ENCODE results near the gene TTC32.
"Not testable (repeated sequence)": the region's sequence is repeated elsewhere in the genome, so short reads cannot be mapped to it uniquely, and the experiment has no call there.

TTC32 gene

GRCh38 chr2:19901442-19902215 is at the start of gene TTC32:
Gene TTC32 (minus strand): TSS chr2:19901983. CDS start chr2:19901854, 129 bp downstream.
- DNase-seq = peak; percentile 96

- DNase-seq = peak; percentile 59
Measured at GRCh38 chr2:19949071-19949470, 47.3 kb upstream of the TTC32 start.

GRCh38 chr2:19947184-19947940 is 45.6 kb upstream of the TTC32 start:
- DNase-seq = peak; percentile 3

- DNase-seq = no peak
Measured at GRCh38 chr2:19944205-19944845, 42.5 kb upstream of the TTC32 start.

- no peak for DNase-seq
Measured at GRCh38 chr2:19943189-19943588, 41.4 kb upstream of the TTC32 start.

GRCh38 chr2:19942199-19942598 is 40.4 kb upstream of the TTC32 start:
- no peak for DNase-seq

GRCh38 chr2:19937004-19937403 is 35.2 kb upstream of the TTC32 start:
- no peak for DNase-seq

- DNase-seq = no peak
Measured at GRCh38 chr2:19936203-19936602, 34.4 kb upstream of the TTC32 start.

GRCh38 chr2:19933351-19933981 is 31.7 kb upstream of the TTC32 start:
- DNase-seq = peak; percentile 77

GRCh38 chr2:19932928-19933327 is 31.1 kb upstream of the TTC32 start:
- DNase-seq = no peak

GRCh38 chr2:19929226-19929625 is 27.4 kb upstream of the TTC32 start:
- no peak for DNase-seq

- not testable (repeated sequence) for DNase-seq
Measured at GRCh38 chr2:19927816-19928215, 26.0 kb upstream of the TTC32 start.

GRCh38 chr2:19924526-19924925 is 22.7 kb upstream of the TTC32 start:
- DNase-seq = not testable (repeated sequence)

- not testable (repeated sequence) for DNase-seq
Measured at GRCh38 chr2:19922188-19922587, 20.4 kb upstream of the TTC32 start.

- no peak for DNase-seq
Measured at GRCh38 chr2:19916385-19916950, 14.7 kb upstream of the TTC32 start.

GRCh38 chr2:19914266-19914975 is 12.6 kb upstream of the TTC32 start:
- DNase-seq = no peak

GRCh38 chr2:19911808-19912509 is 10.2 kb upstream of the TTC32 start:
- DNase-seq = peak; percentile 70

- DNase-seq = no peak
Measured at GRCh38 chr2:19902216-19902740, 495 bp upstream of the TTC32 start.

GRCh38 chr2:19900931-19901441 is 797 bp downstream of the TTC32 start:
- DNase-seq = peak; percentile 8

- no peak for DNase-seq
Measured at GRCh38 chr2:19899985-19900930, 1.5 kb downstream of the TTC32 start.

Measured in fibroblast of skin of right quadriceps (primary cell).